ENCODE data around the gene DZIP1. TPM values are rescaled to one million over a fixed set of nuclear protein-coding genes. Genes with fewer than 3 reads are reported as not detected.

Gene DZIP1
- total RNA-seq, 1 donor from 2014 or later, result 12.7 TPM

- Histone ChIP-seq H3K27me3 (no peaks in the 10 kb centered on the region), H3K36me3 (peaks cover 8 to 9% of the 10 kb centered on the region in 2 donors), H3K4me3 (no peak overlapping the region), H3K4me1 (no peaks in the 10 kb centered on the region), H3K27ac (no peak overlapping the region), H3K9me3 (no peaks in the 10 kb centered on the region)
- intact Hi-C loops (cut with DNase I), result no loop called here
- no peak for TF ChIP-seq CTCF (IDR thresholded peaks at IDR 0.05)
- no peak for DNase-seq (ENCODE audit: low spot score in 2 of 2)
Measured at GRCh38 chr13:95607366-95607765, 37.1 kb downstream of the DZIP1 start.

DNA sequence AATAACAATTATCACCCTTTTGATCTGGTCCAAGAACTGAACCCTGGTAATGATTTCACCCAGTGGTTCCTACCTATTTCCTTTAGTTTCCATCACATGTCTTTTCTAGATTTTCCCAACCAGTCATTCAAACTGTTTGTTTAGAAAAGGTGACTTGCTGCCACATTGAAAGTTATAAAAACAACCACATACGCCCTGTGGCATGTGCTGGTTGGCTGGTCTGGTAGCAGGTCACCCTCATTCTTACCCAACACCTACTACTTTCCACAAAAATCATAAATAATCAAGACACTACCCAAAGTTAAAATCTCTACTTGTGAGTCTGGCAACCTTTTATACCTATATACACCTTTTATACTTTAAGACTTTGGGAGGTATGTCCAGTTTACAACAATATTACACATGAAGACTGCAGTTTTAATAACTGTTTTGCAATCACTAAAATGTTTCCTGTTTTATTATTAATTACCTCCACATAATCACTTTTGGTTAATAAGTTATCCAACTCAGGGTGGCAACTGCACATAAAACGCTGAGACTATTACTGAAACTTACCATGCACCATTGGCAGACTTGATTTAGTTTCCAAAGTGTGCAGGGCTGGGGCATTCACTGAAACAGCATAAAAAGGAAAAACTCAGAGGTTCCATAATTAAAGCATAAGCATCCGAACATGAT is 38.9 kb downstream of the DZIP1 start:
- H3K27ac ChIP-seq, result no peak overlapping the region
- no peak for TF ChIP-seq CTCF (IDR thresholded peaks at IDR 0.05)
- intact Hi-C loops (cut with DNase I), result no loop called here
- no peak overlapping the region for H3K4me3 ChIP-seq
- DNase-seq (ENCODE audit: low spot score in 2 of 2), result no peak
- H3K27me3 ChIP-seq, result no peaks in the 10 kb centered on the region
- no peaks in the 10 kb centered on the region for H3K4me1 ChIP-seq
- H3K9me3 ChIP-seq, result no peaks in the 10 kb centered on the region
- H3K36me3 ChIP-seq, result peaks cover 2 to 7% of the 10 kb centered on the region in 2 donors

DNA sequence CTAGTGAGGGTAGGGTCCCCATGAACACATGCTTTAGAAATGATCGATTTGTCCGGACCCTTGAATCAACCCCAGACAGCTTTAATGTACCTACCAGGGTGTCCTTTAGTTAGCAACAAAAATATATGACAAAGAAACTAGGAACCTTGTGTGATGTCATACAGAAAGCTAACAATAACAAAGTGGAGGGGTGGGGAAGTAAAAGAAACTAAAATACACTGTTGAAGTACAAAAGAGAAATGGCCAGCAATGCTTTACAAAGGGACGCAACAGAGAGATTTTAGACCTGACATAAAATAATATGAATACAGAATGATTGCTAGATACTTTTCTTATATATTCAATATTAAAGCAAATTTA is 40.0 kb downstream of the DZIP1 start:
- Histone ChIP-seq H3K9me3 (no peaks in the 10 kb centered on the region), H3K27ac (no peak overlapping the region), H3K27me3 (no peaks in the 10 kb centered on the region), H3K4me3 (no peak overlapping the region), H3K36me3 (peaks cover 0 to 6% of the 10 kb centered on the region in 2 donors), H3K4me1 (no peaks in the 10 kb centered on the region)
- no peak for TF ChIP-seq CTCF (IDR thresholded peaks at IDR 0.05)
- intact Hi-C loops (cut with DNase I), result no loop called here
- no peak for DNase-seq (ENCODE audit: low spot score in 2 of 2)

GRCh38 chr13:95603887-95604555 is 40.5 kb downstream of the DZIP1 start:
- no peak overlapping the region for H3K4me3 ChIP-seq
- intact Hi-C loops (cut with DNase I), result no loop called here
- H3K4me1 ChIP-seq, result no peaks in the 10 kb centered on the region
- H3K27ac ChIP-seq, result no peak overlapping the region
- peaks cover 0 to 6% of the 10 kb centered on the region in 2 donors for H3K36me3 ChIP-seq
- H3K27me3 ChIP-seq, result no peaks in the 10 kb centered on the region
- DNase-seq (ENCODE audit: low spot score in 2 of 2), result no peak
- TF ChIP-seq CTCF (IDR thresholded peaks at IDR 0.05), result no peak
- H3K9me3 ChIP-seq, result no peaks in the 10 kb centered on the region

- Histone ChIP-seq H3K27ac (no peak overlapping the region), H3K4me1 (no peaks in the 10 kb centered on the region), H3K27me3 (no peaks in the 10 kb centered on the region), H3K4me3 (no peak overlapping the region), H3K9me3 (no peaks in the 10 kb centered on the region), H3K36me3 (peaks cover 0 to 6% of the 10 kb centered on the region in 2 donors)
- DNase-seq (ENCODE audit: low spot score in 2 of 2), result no peak
- intact Hi-C loops (cut with DNase I), result no loop called here
- no peak for TF ChIP-seq CTCF (IDR thresholded peaks at IDR 0.05)
Measured at GRCh38 chr13:95601906-95602305, 42.6 kb downstream of the DZIP1 start.

Measured in ascending aorta (tissue), 2 donors.